ENCODE data around the gene ZXDC. TPM values are rescaled to one million over a fixed set of nuclear protein-coding genes. Genes with fewer than 3 reads are reported as not detected.

Gene ZXDC
- total and polyA plus RNA-seq, 2 experiments from 2014 or later, result 24.1 to 25.0 TPM

DNA sequence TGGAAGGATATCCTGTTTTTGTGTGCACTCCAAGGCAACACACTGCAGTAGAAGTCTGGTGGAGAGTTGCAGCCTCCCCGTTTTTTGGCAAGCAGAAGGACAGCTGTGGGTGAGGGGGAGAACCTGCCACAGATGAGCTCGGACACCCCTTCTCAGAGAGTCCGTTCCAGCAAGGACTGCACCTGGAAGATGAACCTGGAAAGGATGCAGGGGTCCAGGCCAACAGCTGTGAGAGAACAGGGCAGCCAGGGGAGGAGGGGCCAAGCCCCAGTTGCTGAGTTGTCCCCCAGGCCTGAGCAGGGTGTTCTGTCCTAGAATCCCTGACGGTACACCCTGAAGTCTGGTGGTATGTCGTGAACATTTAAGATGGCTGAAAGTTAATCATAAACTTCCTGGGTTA is 30.2 kb downstream of the ZXDC start:
- Histone ChIP-seq H3K27ac (peak overlapping the region; percentile 28), H4K20me1 (ENCODE audit: insufficient read depth, poor library complexity, severe bottlenecking) (no peaks in the 10 kb centered on the region), H3K9me2 (replicated peaks; ENCODE audit: insufficient read depth) (no peaks in the 10 kb centered on the region), H2AFZ (no peak overlapping the region), H3K79me2 (no peaks in the 10 kb centered on the region), H3K4me1 (ENCODE audit: insufficient read depth) (no peaks in the 10 kb centered on the region), H3K4me2 (peak overlapping the region; percentile 11), H3K36me3 (replicated peaks; ENCODE audit: insufficient read depth, low read depth) (no peaks in the 10 kb centered on the region), H3K27me3 (no peaks in the 10 kb centered on the region), H3K9me3 (ENCODE audit: low read depth) (no peaks in the 10 kb centered on the region), H3K4me3 (no peak overlapping the region)
- WGBS (ENCODE audit: low lambda C conversion rate, missing lambda C conversion rate), result 77% methylated on average over 5 of the region's 5 CpGs
- TF ChIP-seq EZH2 (IDR thresholded peaks at IDR 0.05; ENCODE audit: borderline replicate concordance) (no peak), EZH2phosphoT487 (IDR thresholded peaks at IDR 0.05; ENCODE audit: low read depth, severe bottlenecking, unreplicated experiment) (no peak)
- TF ChIP-seq, protein P1, sequence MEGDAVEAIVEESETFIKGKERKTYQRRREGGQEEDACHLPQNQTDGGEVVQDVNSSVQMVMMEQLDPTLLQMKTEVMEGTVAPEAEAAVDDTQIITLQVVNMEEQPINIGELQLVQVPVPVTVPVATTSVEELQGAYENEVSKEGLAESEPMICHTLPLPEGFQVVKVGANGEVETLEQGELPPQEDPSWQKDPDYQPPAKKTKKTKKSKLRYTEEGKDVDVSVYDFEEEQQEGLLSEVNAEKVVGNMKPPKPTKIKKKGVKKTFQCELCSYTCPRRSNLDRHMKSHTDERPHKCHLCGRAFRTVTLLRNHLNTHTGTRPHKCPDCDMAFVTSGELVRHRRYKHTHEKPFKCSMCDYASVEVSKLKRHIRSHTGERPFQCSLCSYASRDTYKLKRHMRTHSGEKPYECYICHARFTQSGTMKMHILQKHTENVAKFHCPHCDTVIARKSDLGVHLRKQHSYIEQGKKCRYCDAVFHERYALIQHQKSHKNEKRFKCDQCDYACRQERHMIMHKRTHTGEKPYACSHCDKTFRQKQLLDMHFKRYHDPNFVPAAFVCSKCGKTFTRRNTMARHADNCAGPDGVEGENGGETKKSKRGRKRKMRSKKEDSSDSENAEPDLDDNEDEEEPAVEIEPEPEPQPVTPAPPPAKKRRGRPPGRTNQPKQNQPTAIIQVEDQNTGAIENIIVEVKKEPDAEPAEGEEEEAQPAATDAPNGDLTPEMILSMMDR (IDR thresholded peaks at IDR 0.05; ENCODE audit: poor library complexity), result no peak
- DNase-seq (ENCODE audit: low spot score), result no peak

DNA sequence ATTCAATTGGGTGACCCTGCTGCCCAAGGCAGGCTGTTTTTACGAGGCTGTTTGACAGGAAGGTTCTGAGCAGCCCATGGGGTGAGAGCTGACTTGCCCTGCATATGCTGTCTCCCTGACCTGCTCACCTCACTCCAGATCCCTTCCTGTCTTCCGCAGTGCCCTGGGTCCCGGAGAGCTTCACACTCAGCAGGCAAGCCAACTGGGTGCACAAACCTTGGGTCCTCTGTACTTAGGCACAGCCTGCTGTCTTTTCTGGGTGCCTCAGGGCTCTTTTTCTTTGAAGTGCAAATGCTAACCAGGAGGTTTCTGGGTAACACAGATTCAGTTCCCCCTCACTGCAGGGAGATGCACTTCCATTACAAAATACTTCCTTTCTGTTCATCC is 32.8 kb downstream of the ZXDC start:
- no peaks in the 10 kb centered on the region for H3K9me2 ChIP-seq (replicated peaks; ENCODE audit: insufficient read depth)
- no peaks in the 10 kb centered on the region for H3K36me3 ChIP-seq (replicated peaks; ENCODE audit: insufficient read depth, low read depth)
- H3K4me2 ChIP-seq, result no peak overlapping the region
- DNase-seq (ENCODE audit: low spot score), result no peak
- WGBS (ENCODE audit: low lambda C conversion rate, missing lambda C conversion rate), result 83% methylated on average over 3 of the region's 3 CpGs
- no peaks in the 10 kb centered on the region for H3K9me3 ChIP-seq (ENCODE audit: low read depth)
- H3K4me1 ChIP-seq (ENCODE audit: insufficient read depth), result no peaks in the 10 kb centered on the region
- H4K20me1 ChIP-seq (ENCODE audit: insufficient read depth, poor library complexity, severe bottlenecking), result no peaks in the 10 kb centered on the region
- TF ChIP-seq, protein P1 (IDR thresholded peaks at IDR 0.05; ENCODE audit: poor library complexity), result no peak
- H2AFZ ChIP-seq, result no peak overlapping the region
- H3K27me3 ChIP-seq, result no peaks in the 10 kb centered on the region
- no peak overlapping the region for H3K4me3 ChIP-seq
- no peak overlapping the region for H3K27ac ChIP-seq
- no peaks in the 10 kb centered on the region for H3K79me2 ChIP-seq

DNA sequence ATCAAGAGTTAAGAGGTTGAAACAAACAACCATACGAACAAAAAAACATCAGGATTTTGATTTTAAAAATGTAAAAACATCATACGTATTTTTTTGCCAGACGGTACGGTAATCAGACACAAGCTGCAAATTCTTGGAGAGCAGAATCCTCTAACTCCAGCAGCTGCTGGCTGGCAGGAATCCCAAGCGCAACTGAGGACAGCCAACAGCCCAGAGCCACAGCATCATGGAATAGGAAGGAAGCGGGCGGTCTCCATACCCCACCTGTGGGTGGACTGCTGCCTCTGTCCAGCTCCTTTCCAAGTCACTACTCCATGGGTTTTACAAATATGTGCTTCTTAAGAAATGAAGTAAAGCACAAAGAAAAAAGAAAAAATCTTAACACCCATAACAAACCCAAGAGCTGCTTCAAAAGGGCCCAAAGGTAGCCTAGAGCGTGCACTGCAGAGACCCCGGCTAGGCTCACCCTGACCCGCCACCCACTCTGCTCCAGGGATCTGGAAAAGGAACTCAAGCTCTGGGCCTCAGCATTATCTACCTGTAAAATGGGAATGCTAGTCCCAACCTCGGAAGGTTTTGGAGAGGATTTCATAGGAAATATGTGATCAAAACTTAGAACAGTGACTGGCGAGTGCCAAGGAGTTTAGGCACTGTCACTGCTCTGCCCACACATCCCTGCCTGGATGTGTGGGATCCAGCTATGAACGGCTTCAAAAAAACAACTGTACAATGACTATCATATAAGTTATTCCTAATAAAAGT is 33.4 kb downstream of the ZXDC start:
- no peaks in the 10 kb centered on the region for H4K20me1 ChIP-seq (ENCODE audit: insufficient read depth, poor library complexity, severe bottlenecking)
- H3K9me2 ChIP-seq (replicated peaks; ENCODE audit: insufficient read depth), result no peaks in the 10 kb centered on the region
- WGBS (ENCODE audit: low lambda C conversion rate, missing lambda C conversion rate), result 93% methylated on average over 13 of the region's 13 CpGs
- H3K27me3 ChIP-seq, result no peaks in the 10 kb centered on the region
- H3K79me2 ChIP-seq, result no peaks in the 10 kb centered on the region
- H3K4me3 ChIP-seq, result no peak overlapping the region
- TF ChIP-seq EZH2 (IDR thresholded peaks at IDR 0.05; ENCODE audit: borderline replicate concordance) (no peak), EZH2phosphoT487 (IDR thresholded peaks at IDR 0.05; ENCODE audit: low read depth, severe bottlenecking, unreplicated experiment) (no peak)
- TF ChIP-seq, protein P1 (IDR thresholded peaks at IDR 0.05; ENCODE audit: poor library complexity), result no peak
- no peaks in the 10 kb centered on the region for H3K36me3 ChIP-seq (replicated peaks; ENCODE audit: insufficient read depth, low read depth)
- H2AFZ ChIP-seq, result no peak overlapping the region
- H3K27ac ChIP-seq, result no peak overlapping the region
- H3K4me2 ChIP-seq, result no peak overlapping the region
- DNase-seq (ENCODE audit: low spot score), result no peak
- no peaks in the 10 kb centered on the region for H3K9me3 ChIP-seq (ENCODE audit: low read depth)
- H3K4me1 ChIP-seq (ENCODE audit: insufficient read depth), result no peaks in the 10 kb centered on the region
